H9 (cell line): ENCODE data around the gene FANCC. TPM values are rescaled to one million over a fixed set of nuclear protein-coding genes. Genes with fewer than 3 reads are reported as not detected.

ENCODE experiments used
- DNase-seq: peaks from one replicate; pipeline ENCODE4 v3.0.0-alpha.2; 2017
- H2AFZ ChIP-seq: one replicate; pipeline ENCODE4 v1.6.1; 2013; ENCODE audit warnings: mild to moderate bottlenecking, low read length, control low read depth, moderate library complexity
- H2AK5ac ChIP-seq: 2 replicates; pipeline ENCODE4 v1.6.1; 2013; ENCODE audit warnings: low read length, control low read depth, mixed read lengths; ENCODE audit not compliant: insufficient read length
- H2BK120ac ChIP-seq: one replicate; pipeline ENCODE4 v1.6.1; 2013; ENCODE audit warnings: low read depth, mild to moderate bottlenecking, low read length, control low read depth, inconsistent platforms; ENCODE audit not compliant: poor library complexity, severe bottlenecking
- H2BK12ac ChIP-seq: 2 replicates; pipeline ENCODE4 v1.6.1; 2013; ENCODE audit warnings: low read length, control low read depth, mixed read lengths, low read depth; ENCODE audit not compliant: insufficient read length
- H2BK15ac ChIP-seq: 2 replicates; pipeline ENCODE4 v1.6.1; 2013; ENCODE audit warnings: low read depth, low read length, control low read depth
- H2BK20ac ChIP-seq: one replicate; pipeline ENCODE4 v1.6.1; 2013; ENCODE audit warnings: low read depth, mild to moderate bottlenecking, low read length, control low read depth, inconsistent platforms; ENCODE audit not compliant: poor library complexity, severe bottlenecking
- H2BK5ac ChIP-seq: 2 replicates; pipeline ENCODE4 v1.6.1; 2013; ENCODE audit warnings: low read length, control low read depth, mixed read lengths; ENCODE audit not compliant: insufficient read length
- H3K14ac ChIP-seq: 2 replicates; pipeline ENCODE4 v1.6.1; 2013; ENCODE audit warnings: low read length, control low read depth; ENCODE audit not compliant: insufficient read depth
- H3K18ac ChIP-seq: 2 replicates; pipeline ENCODE4 v1.6.1; 2013; ENCODE audit warnings: low read depth, mild to moderate bottlenecking, mixed read lengths, low read length, control low read depth; ENCODE audit not compliant: insufficient read length
- H3K23ac ChIP-seq: 2 replicates; pipeline ENCODE4 v1.6.1; 2013; ENCODE audit warnings: low read length, control low read depth, mixed read lengths, low read depth; ENCODE audit not compliant: insufficient read length
- H3K23me2 ChIP-seq: 2 replicates; pipeline ENCODE4 v1.6.1; 2013; ENCODE audit warnings: low read depth, mild to moderate bottlenecking, mixed read lengths, low read length, control low read depth; ENCODE audit not compliant: insufficient read length, poor library complexity, severe bottlenecking
- H3K27ac ChIP-seq: 2 replicates; pipeline ENCODE4 v1.5.1; 2013; ENCODE audit warnings: low read length, control low read depth, mixed read lengths, low read depth; ENCODE audit not compliant: insufficient read length
- H3K27me3 ChIP-seq: 2 replicates; pipeline ENCODE4 v1.6.1; 2013; ENCODE audit warnings: low read length, control low read depth, inconsistent platforms; ENCODE audit not compliant: insufficient read depth
- H3K4ac ChIP-seq: 2 replicates; pipeline ENCODE4 v1.6.1; 2013; ENCODE audit warnings: low read depth, mild to moderate bottlenecking, control low read depth, inconsistent platforms, low read length, moderate library complexity
- H3K4me1 ChIP-seq: 2 replicates; pipeline ENCODE4 v1.6.1; 2013; ENCODE audit warnings: low read length, control low read depth, inconsistent platforms; ENCODE audit not compliant: insufficient read depth
- H3K4me2 ChIP-seq: 2 replicates; pipeline ENCODE4 v1.6.1; 2013; ENCODE audit warnings: low read length, control low read depth, mixed read lengths; ENCODE audit not compliant: insufficient read length, insufficient read depth
- H3K56ac ChIP-seq: 2 replicates; pipeline ENCODE4 v1.6.1; 2013; ENCODE audit warnings: low read depth, mild to moderate bottlenecking, mixed read lengths, low read length, control low read depth; ENCODE audit not compliant: insufficient read length
- H3K79me1 ChIP-seq: 2 replicates; pipeline ENCODE4 v1.6.1; 2013; ENCODE audit warnings: low read depth, mild to moderate bottlenecking, moderate library complexity, low read length, control low read depth, inconsistent platforms; ENCODE audit not compliant: insufficient read depth, poor library complexity, severe bottlenecking
- H3K79me2 ChIP-seq: 2 replicates; pipeline ENCODE4 v1.6.1; 2013; ENCODE audit warnings: low read length, control low read depth, inconsistent platforms; ENCODE audit not compliant: insufficient read depth
- H3K9ac ChIP-seq: 2 replicates; pipeline ENCODE4 v1.6.1; 2013; ENCODE audit warnings: low read length, control low read depth, mixed read lengths; ENCODE audit not compliant: insufficient read length; ENCODE audit errors: extremely low read depth
- H3K9me3 ChIP-seq: one replicate; pipeline ENCODE4 v1.6.1; 2013; ENCODE audit warnings: low read depth, low read length, inconsistent platforms; ENCODE audit not compliant: control insufficient read depth
- H3T11ph ChIP-seq: one replicate; pipeline ENCODE4 v1.6.1; 2013; ENCODE audit warnings: mild to moderate bottlenecking, low read length, control low read depth, inconsistent platforms
- H4K20me1 ChIP-seq: one replicate; pipeline ENCODE4 v1.6.1; 2013; ENCODE audit not compliant: control insufficient read depth, insufficient read length, insufficient read depth
- H4K5ac ChIP-seq: 2 replicates; pipeline ENCODE4 v1.6.1; 2013; ENCODE audit warnings: low read depth, mild to moderate bottlenecking, mixed read lengths, low read length, control low read depth; ENCODE audit not compliant: insufficient read length
- H4K8ac ChIP-seq: replicated peaks from 2 replicates; pipeline ENCODE4 v1.6.1; 2013; ENCODE audit warnings: low read length, control low read depth, mixed read lengths, low read depth; ENCODE audit not compliant: insufficient read length
- H4K91ac ChIP-seq: 2 replicates; pipeline ENCODE4 v1.6.1; 2013; ENCODE audit warnings: low read depth, mild to moderate bottlenecking, moderate library complexity, mixed read lengths, low read length, control low read depth; ENCODE audit not compliant: insufficient read length
- H3K27ac Mint-ChIP-seq, 3 experiments: 2 replicates in 2 of 3; 3 replicates in 1 of 3; pipeline ENCODE4 v1.8.0; 2020 to 2021; ENCODE audit warnings: mixed read lengths in 3 of 3, mild to moderate bottlenecking in 1 of 3, moderate library complexity in 1 of 3
- H3K27me3 Mint-ChIP-seq: 2 replicates; pipeline ENCODE4 v1.8.0; 2021; ENCODE audit warnings: low read depth, mild to moderate bottlenecking, moderate library complexity, mixed read lengths
- H3K36me3 Mint-ChIP-seq, 3 experiments: 2 replicates in 2 of 3; 3 replicates in 1 of 3; pipeline ENCODE4 v1.8.0; 2020 to 2021; ENCODE audit warnings: low read depth in 3 of 3, mixed read lengths in 3 of 3; ENCODE audit not compliant: insufficient read depth in 1 of 3
- H3K4me1 Mint-ChIP-seq, 2 experiments: 2 replicates each; pipeline ENCODE4 v1.8.0; 2020; ENCODE audit warnings: mixed read lengths in 2 of 2
- H3K4me3 Mint-ChIP-seq, 2 experiments: 2 replicates in 1 of 2; 3 replicates in 1 of 2; pipeline ENCODE4 v1.8.0; 2020 to 2021; ENCODE audit warnings: mild to moderate bottlenecking in 2 of 2, mixed read lengths in 2 of 2, moderate library complexity in 1 of 2
- H3K9me3 Mint-ChIP-seq, 2 experiments: 2 replicates in 1 of 2; 3 replicates in 1 of 2; pipeline ENCODE4 v1.8.0; 2020; ENCODE audit warnings: mild to moderate bottlenecking in 2 of 2, mixed read lengths in 2 of 2, moderate library complexity in 1 of 2
- CTCF ChIP-seq: fragments of 200-600 bp; sonication (generic); conservative IDR thresholded peaks from 3 replicates; pipeline ENCODE4 v1.8.0; 2021; ENCODE audit warnings: antibody characterized with exemption, mild to moderate bottlenecking
- WGBS: extraction: QIAGEN DNeasy Blood & Tissue Kit; methylation state at CpG from one replicate; pipeline ENCODE4 v1.1.7; 2013; ENCODE audit warnings: missing lambda C conversion rate, low lambda C conversion rate, mixed read lengths; ENCODE audit not compliant: insufficient read length; ENCODE audit errors: extremely low coverage; 5-methylcytosine and 5-hydroxymethylcytosine counted together
- total RNA-seq: library from RNA; stranded (reverse); gene quantifications from 2 replicates; pipeline ENCODE4 v1.2.1, GENCODE V29; 2021

FANCC gene
- total RNA-seq, 1 experiment from 2014 or later, result 14.6 TPM

DNA sequence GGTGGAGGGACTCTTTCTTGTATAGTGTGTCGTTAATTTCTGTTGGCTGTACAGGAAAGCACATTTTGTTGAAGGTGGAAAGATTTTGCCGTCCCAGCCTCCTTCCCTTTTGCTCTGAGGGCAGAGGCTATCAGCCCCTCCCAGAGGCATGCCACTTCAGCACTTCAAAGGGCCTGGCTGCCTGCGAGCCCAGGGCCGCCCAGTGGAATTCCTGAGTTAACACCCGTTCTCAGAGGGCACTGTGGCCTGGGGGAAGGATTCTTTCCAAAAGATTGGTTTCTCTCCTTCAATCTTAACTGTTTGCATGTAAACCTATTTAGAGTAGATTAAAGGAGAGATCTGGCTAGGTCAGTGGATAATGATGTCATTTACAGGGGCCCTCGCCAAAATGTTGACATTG is 238.6 kb downstream of the FANCC start:
- H2BK120ac ChIP-seq, result no peak overlapping the region
- H3K27me3 ChIP-seq, result no peaks in the 10 kb centered on the region
- H3K23me2 ChIP-seq, result no peaks in the 10 kb centered on the region
- H3K23ac ChIP-seq, result no peak overlapping the region
- H3K4me2 ChIP-seq, result no peak overlapping the region
- H2AFZ ChIP-seq, result no peak overlapping the region
- no peak overlapping the region for H3K9ac ChIP-seq
- H4K8ac ChIP-seq, result no peak overlapping the region
- H2BK5ac ChIP-seq, result no peak overlapping the region
- H3K4ac ChIP-seq, result no peak overlapping the region
- no peak overlapping the region for H3K14ac ChIP-seq
- no peak overlapping the region for H2BK20ac ChIP-seq
- no peak overlapping the region for H3K18ac ChIP-seq
- H4K91ac ChIP-seq, result no peak overlapping the region
- H3K27ac Mint-ChIP-seq, result no peak overlapping the region
- no peaks in the 10 kb centered on the region for H3K4me1 ChIP-seq
- H3K9me3 ChIP-seq, result no peaks in the 10 kb centered on the region
- H3K56ac ChIP-seq, result no peak overlapping the region
- peak; percentile 58 for DNase-seq
- H3T11ph ChIP-seq, result no peak overlapping the region
- no CpG with 5 or more reads among the region's 6 CpGs for WGBS
- H3K36me3 Mint-ChIP-seq, result peaks cover 0 to 7% (median 2%) of the 10 kb centered on the region in 3 experiments; a peak in 4 of 7 replicates
- H2BK15ac ChIP-seq, result no peak overlapping the region
- peaks cover 2% of the 10 kb centered on the region; the same call in 1 of the 2 replicates for H3K79me2 ChIP-seq
- TF ChIP-seq CTCF, result peak; percentile 15; the same call in 1 of the 3 replicates
- H3K4me3 Mint-ChIP-seq, result no peak overlapping the region
- H4K20me1 ChIP-seq, result no peaks in the 10 kb centered on the region
- H4K5ac ChIP-seq, result no peak overlapping the region
- no peaks in the 10 kb centered on the region for H3K27me3 Mint-ChIP-seq
- H3K9me3 Mint-ChIP-seq, result no peaks in the 10 kb centered on the region
- no peak overlapping the region for H2BK12ac ChIP-seq
- H3K27ac ChIP-seq, result no peak overlapping the region
- H3K4me1 Mint-ChIP-seq, result peaks cover 39% of the 10 kb centered on the region in 2 experiments
- H2AK5ac ChIP-seq, result no peak overlapping the region
- no peaks in the 10 kb centered on the region for H3K79me1 ChIP-seq
